CD4-positive, alpha-beta T cell treated with Interleukin-1 beta for 1 hour (primary cell): ENCODE measurements around the gene OASL.
A peak's percentile ranks its signal among the peaks of the same experiment; 100 is the strongest.
"Not testable (repeated sequence)": the region's sequence is repeated elsewhere in the genome, so short reads cannot be mapped to it uniquely, and the experiment has no call there.

Experiments used
- DNase-seq, 2 donors: peaks; one replicate each; pipeline ENCODE4 v3.0.0-alpha.2; 2020 to 2022

Gene OASL

GRCh38 chr12:121038861-121039668 lies at the start of gene OASL:
TSS of gene OASL (minus strand) at chr12:121039246. CDS start at chr12:121038971, 275 bp downstream.
- peak; percentile 80 to 82 for DNase-seq

- DNase-seq = no peak
Measured at GRCh38 chr12:121088195-121088585, 49.1 kb upstream of the OASL start.

- DNase-seq = no peak
Measured at GRCh38 chr12:121087467-121088194, 48.6 kb upstream of the OASL start.

- no peak for DNase-seq
Measured at GRCh38 chr12:121086781-121087295, 47.8 kb upstream of the OASL start.

- DNase-seq = no peak
Measured at GRCh38 chr12:121085506-121086353, 46.7 kb upstream of the OASL start.

- DNase-seq = no peak
Measured at GRCh38 chr12:121085069-121085468, 46.0 kb upstream of the OASL start.

- DNase-seq = no peak
Measured at GRCh38 chr12:121084229-121084628, 45.2 kb upstream of the OASL start.

GRCh38 chr12:121080909-121081308 lies 41.9 kb upstream of the OASL start:
- DNase-seq = no peak

GRCh38 chr12:121079736-121080272 lies 40.8 kb upstream of the OASL start:
- DNase-seq = no peak

GRCh38 chr12:121077440-121077839 lies 38.4 kb upstream of the OASL start:
- DNase-seq = not testable (repeated sequence)

- DNase-seq = not testable (repeated sequence)
Measured at GRCh38 chr12:121075911-121076310, 36.9 kb upstream of the OASL start.

GRCh38 chr12:121072147-121072546 lies 33.1 kb upstream of the OASL start:
- no peak for DNase-seq

GRCh38 chr12:121069206-121069605 lies 30.2 kb upstream of the OASL start:
- DNase-seq = no peak

- no peak for DNase-seq
Measured at GRCh38 chr12:121065345-121065744, 26.3 kb upstream of the OASL start.

- DNase-seq = not testable (repeated sequence)
Measured at GRCh38 chr12:121064586-121064985, 25.5 kb upstream of the OASL start.

- DNase-seq = no peak
Measured at GRCh38 chr12:121064116-121064515, 25.1 kb upstream of the OASL start.

GRCh38 chr12:121062391-121063045 lies 23.5 kb upstream of the OASL start:
- DNase-seq = no peak

- no peak for DNase-seq
Measured at GRCh38 chr12:121061831-121062230, 22.8 kb upstream of the OASL start.

GRCh38 chr12:121060149-121061001 lies 21.3 kb upstream of the OASL start:
- DNase-seq = peak; percentile 72 to 83

- no peak for DNase-seq
Measured at GRCh38 chr12:121059031-121059898, 20.2 kb upstream of the OASL start.
